Measurements from ENCODE around the gene JMJD6. TPM values are rescaled to one million over a fixed set of nuclear protein-coding genes. Genes with fewer than 3 reads are reported as not detected.
A peak's percentile ranks its signal among the peaks of the same experiment; 100 is the strongest.

The JMJD6 gene
- total and polyA plus RNA-seq, 2 of the 8 experiments (the other 6 are each of a cell fraction or from before 2014, with no cell fraction given), result 8.6 to 18.6 TPM

- DNase-seq (ENCODE audit: low read depth in 1 of 2, low spot score in 2 of 2) (peak; percentile 95 to 98), FAIRE-seq (no peak)
- Histone ChIP-seq H3K9ac (replicated peaks in 1 of 4; ENCODE audit: extremely low read depth in 1 of 4, low read depth in 3 of 4, low read length in 3 of 4) (peak within 1 kb of the TSS; percentile 99 to 100 (median 100)), H3K56ac (replicated peaks; ENCODE audit: insufficient read length, low read depth, low read length) (peak within 1 kb of the TSS; percentile 99), H2AK5ac (ENCODE audit: low read depth, low read length) (peak within 1 kb of the TSS; percentile 100), H3K27me3 (replicated peaks in 1 of 4; ENCODE audit: control insufficient read depth in 3 of 4, extremely low read depth in 1 of 4, insufficient read depth in 3 of 4, low read length in 3 of 4) (no peaks in the 10 kb centered on the region), H4K8ac (ENCODE audit: extremely low read depth, insufficient read depth, low read length) (peak within 1 kb of the TSS; percentile 99), H3K23ac (ENCODE audit: insufficient read length) (no peak within 1 kb of the TSS), H3K27ac (ENCODE audit: low read depth, low read length) (peak within 1 kb of the TSS; percentile 100), H2BK12ac (ENCODE audit: low read depth, low read length) (peak within 1 kb of the TSS; percentile 85), H4K20me1 (replicated peaks in 1 of 2; ENCODE audit: control insufficient read depth in 1 of 2, insufficient read depth in 2 of 2, low read length in 2 of 2) (peaks cover 14 to 17% of the 10 kb centered on the region in 2 experiments), H3K23me2 (ENCODE audit: low read depth, low read length) (peaks cover 9% of the 10 kb centered on the region; the same call in 1 of the 2 replicates), H3K4me2 (ENCODE audit: insufficient read depth in 1 of 2, low read depth in 2 of 2, low read length in 2 of 2) (peak within 1 kb of the TSS; percentile 88 to 95), H3K14ac (ENCODE audit: insufficient read length) (peak within 1 kb of the TSS; percentile 90), H3K18ac (ENCODE audit: extremely low read depth, low read length) (peak within 1 kb of the TSS; percentile 99), H2BK120ac (replicated peaks; ENCODE audit: low read depth, low read length) (peak within 1 kb of the TSS; percentile 21), H3K4ac (replicated peaks; ENCODE audit: insufficient read length, low read depth, low read length) (peak within 1 kb of the TSS; percentile 100), H3K9me3 (ENCODE audit: insufficient read depth in 2 of 2, low read depth in 1 of 2, low read length in 1 of 2) (no peaks in the 10 kb centered on the region), H2BK20ac (ENCODE audit: low read length) (no peak within 1 kb of the TSS), H3K4me3 (ENCODE audit: extremely low read depth in 1 of 4, insufficient read depth in 2 of 4, low read depth in 3 of 4, low read length in 4 of 4) (peak within 1 kb of the TSS; percentile 88 to 100 (median 98)), H3K79me1 (ENCODE audit: low read depth, low read length) (no peaks in the 10 kb centered on the region), H3K4me1 (replicated peaks in 1 of 4; ENCODE audit: control insufficient read depth in 3 of 4, insufficient read depth in 4 of 4, low read length in 3 of 4) (peaks cover 3 to 12% (median 7%) of the 10 kb centered on the region in 4 experiments; a peak in 6 of 7 replicates), H4K5ac (ENCODE audit: insufficient read length, low read depth, low read length) (peak within 1 kb of the TSS; percentile 98), H3K79me2 (ENCODE audit: control insufficient read depth in 1 of 2, insufficient read depth in 2 of 2, low read length in 2 of 2) (peaks cover 16 to 62% of the 10 kb centered on the region in 2 experiments), H3K36me3 (ENCODE audit: control insufficient read depth in 2 of 4, insufficient read depth in 4 of 4, low read length in 3 of 4) (peaks cover 15 to 41% (median 34%) of the 10 kb centered on the region in 4 experiments), H2BK5ac (ENCODE audit: low read depth, low read length) (peak within 1 kb of the TSS; percentile 100), H2AFZ (ENCODE audit: low read length) (peak within 1 kb of the TSS; percentile 84; the same call in 1 of the 2 replicates), H4K91ac (replicated peaks; ENCODE audit: insufficient read length, low read length) (peak within 1 kb of the TSS; percentile 99), H2BK15ac (ENCODE audit: low read length) (peak within 1 kb of the TSS; percentile 5; the same call in 1 of the 2 replicates)
- 1% methylated on average over 48 of the region's 60 CpGs; no CpG with 5 or more reads in 1 of the 2 experiments for WGBS, 2 experiments (ENCODE audit: extremely low coverage in 1 of 2, insufficient coverage in 1 of 2, insufficient read length in 1 of 2, insufficient replicate concordance in 2 of 2, low coverage in 1 of 2, low lambda C conversion rate in 2 of 2, missing lambda C conversion rate in 1 of 2)
- CTCF ChIA-PET (ENCODE audit: partially characterized antibody), result interaction anchor here (1.6 kb wide), 1 partner anchor 203 kb away, joined by 3 read pairs; no protein-coding TSS in a partner anchor
- POLR2A ChIA-PET (ENCODE audit: partially characterized antibody), result interaction anchor here (0.6 to 9.2 kb wide), 30 partner anchors 9 to 577 kb away, joined by 3 to 181 read pairs (median 4); partner anchors contain the start of genes JMJD6, METTL23, MXRA7 and ST6GALNAC2
- TF ChIP-seq GTF2F1 (IDR thresholded peaks at IDR 0.05; ENCODE audit: borderline replicate concordance, low read depth, low read length) (peak; percentile 98), HDAC6 (IDR thresholded peaks at IDR 0.05; ENCODE audit: low read depth, low read length) (peak; percentile 45), YY1 (IDR thresholded peaks at IDR 0.05; ENCODE audit: low read depth, low read length) (peak; percentile 97), JUN (IDR thresholded peaks at IDR 0.05; ENCODE audit: low read depth, low read length) (no peak), SRF (IDR thresholded peaks at IDR 0.05; ENCODE audit: low read depth, low read length) (no peak), RNF2 (IDR thresholded peaks at IDR 0.05; ENCODE audit: borderline replicate concordance, low read depth, low read length, missing control alignments, poor library complexity, severe bottlenecking) (no peak), CTBP2 (IDR thresholded peaks at IDR 0.05; ENCODE audit: borderline replicate concordance, insufficient read depth, insufficient read length, low read length) (no peak), RAD21 (IDR thresholded peaks at IDR 0.05 in 1 of 2, conservative IDR thresholded peaks at IDR 0.05 in 1 of 2; ENCODE audit: low read depth in 2 of 2, low read length in 2 of 2) (no peak), E2F6 (IDR thresholded peaks at IDR 0.05) (peak; percentile 56; the same call in 1 of the 2 replicates), FOSL1 (IDR thresholded peaks at IDR 0.05; ENCODE audit: insufficient read depth, low read depth, low read length) (no peak)
These were observed 10.8 kb upstream of the JMJD6 start, which contains the start of gene SRSF2 for GRCh38 chr17:76737082-76737675. TSS of gene SRSF2 (minus strand) at chr17:76737331. CDS start at chr17:76737160, 171 bp downstream.

All from H1 (cell line).